ENCODE results near the gene SEMA3D.

The SEMA3D gene

GRCh38 chr7:84948634-84949033 is 238.2 kb downstream of the SEMA3D start:
- no peak for TF ChIP-seq CTCF (conservative IDR thresholded peaks at IDR 0.05; ENCODE audit: control insufficient read depth, insufficient read depth, low read depth, low read length)
- DNase-seq (ENCODE audit: low read depth): no peak
- no peak overlapping the region for H3K4me3 ChIP-seq (ENCODE audit: control insufficient read depth, low read depth, low read length)

DNA sequence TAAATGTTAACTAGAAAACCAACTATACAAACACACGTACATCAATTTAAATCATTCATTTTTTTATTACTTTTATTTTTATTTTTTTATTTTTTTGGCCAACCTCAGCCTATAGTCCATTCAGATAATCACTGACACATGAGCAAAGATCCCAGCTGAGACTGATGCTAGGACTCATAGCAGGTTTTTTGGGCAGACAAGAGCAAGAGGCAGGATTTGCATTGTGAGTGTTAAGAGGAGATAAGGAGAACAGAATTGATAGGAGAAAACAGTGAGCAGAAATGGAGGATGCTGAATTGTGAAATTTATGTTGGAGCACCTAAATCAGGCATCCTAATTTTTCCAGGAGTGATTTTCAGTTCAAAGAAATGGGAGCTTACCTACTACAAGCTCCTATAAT is 240.3 kb downstream of the SEMA3D start:
- no peak overlapping the region for H3K4me3 ChIP-seq (ENCODE audit: control insufficient read depth, low read depth, low read length)
- DNase-seq (ENCODE audit: low read depth): no peak
- no peak for TF ChIP-seq CTCF (conservative IDR thresholded peaks at IDR 0.05; ENCODE audit: control insufficient read depth, insufficient read depth, low read depth, low read length)

Data from fibroblast of mammary gland (primary cell).